ENCODE measurements around the gene RGS5.

RGS5 gene

GRCh38 chr1:163182330-163182949, 20.3 kb downstream of the RGS5 start:
- TF ChIP-seq CTCF (IDR thresholded peaks at IDR 0.05; ENCODE audit: low read length, missing control alignments): no peak
- DNase-seq (ENCODE audit: low read depth): no peak
- no peak overlapping the region for H3K4me3 ChIP-seq (replicated peaks; ENCODE audit: low read depth, low read length)

GRCh38 chr1:163178628-163179027, 24.1 kb downstream of the RGS5 start:
- no peak overlapping the region for H3K4me3 ChIP-seq (replicated peaks; ENCODE audit: low read depth, low read length)
- peak; percentile 79 for DNase-seq (ENCODE audit: low read depth)
- TF ChIP-seq CTCF (IDR thresholded peaks at IDR 0.05; ENCODE audit: low read length, missing control alignments): no peak

GRCh38 chr1:163176797-163177196, 25.9 kb downstream of the RGS5 start:
- H3K4me3 ChIP-seq (replicated peaks; ENCODE audit: low read depth, low read length): no peak overlapping the region
- DNase-seq (ENCODE audit: low read depth): no peak
- no peak for TF ChIP-seq CTCF (IDR thresholded peaks at IDR 0.05; ENCODE audit: low read length, missing control alignments)

GRCh38 chr1:163174524-163175437, 27.9 kb downstream of the RGS5 start:
- no peak overlapping the region for H3K4me3 ChIP-seq (replicated peaks; ENCODE audit: low read depth, low read length)
- peak; percentile 97 for TF ChIP-seq CTCF (IDR thresholded peaks at IDR 0.05; ENCODE audit: low read length, missing control alignments)
- DNase-seq (ENCODE audit: low read depth): peak; percentile 87

GRCh38 chr1:163173121-163173520, 29.6 kb downstream of the RGS5 start:
- no peak for TF ChIP-seq CTCF (IDR thresholded peaks at IDR 0.05; ENCODE audit: low read length, missing control alignments)
- DNase-seq (ENCODE audit: low read depth): no peak
- no peak overlapping the region for H3K4me3 ChIP-seq (replicated peaks; ENCODE audit: low read depth, low read length)

- no peak overlapping the region for H3K4me3 ChIP-seq (replicated peaks; ENCODE audit: low read depth, low read length)
- no peak for TF ChIP-seq CTCF (IDR thresholded peaks at IDR 0.05; ENCODE audit: low read length, missing control alignments)
- DNase-seq (ENCODE audit: low read depth): no peak
Observed at GRCh38 chr1:163172596-163172995, 30.1 kb downstream of the RGS5 start.
